Activated CD4-positive, alpha-beta T cell treated with anti-CD3 and anti-CD28 coated beads for 36 hours (primary cell): Measurements from ENCODE around the gene LRRK1. TPM values are rescaled to one million over a fixed set of nuclear protein-coding genes. Genes with fewer than 3 reads are reported as not detected.

ENCODE experiments used
- ATAC-seq: fragments of 200-7000 bp; cut with Tn5 transposase; one replicate; pipeline ENCODE4 v1.10.0; 2021; ENCODE audit warnings: mild to moderate bottlenecking, moderate library complexity
- CTCF ChIA-PET: fragments of 350-600 bp; sonication (Branson Sonifier 250); formaldehyde crosslinking; loops from one replicate; lab custom pipeline; 2021; ENCODE audit warnings: antibody characterized with exemption; lab: Charles Lee
- POLR2A ChIA-PET: fragments of 350-600 bp; sonication (Branson Sonifier 250); formaldehyde crosslinking; loops from one replicate; lab custom pipeline; 2021; ENCODE audit warnings: antibody characterized with exemption, inconsistent platforms; lab: Charles Lee
- DNase-seq: peaks from one replicate; pipeline ENCODE4 v3.0.0-alpha.2; 2020
- H3K27ac Mint-ChIP-seq: one replicate; pipeline ENCODE4 v1.8.0; 2021; ENCODE audit warnings: mixed read lengths
- H3K27me3 Mint-ChIP-seq: one replicate; pipeline ENCODE4 v1.8.0; 2021; ENCODE audit warnings: mixed read lengths
- H3K36me3 Mint-ChIP-seq: one replicate; pipeline ENCODE4 v1.8.0; 2021; ENCODE audit warnings: low read depth, mixed read lengths
- H3K4me1 Mint-ChIP-seq: one replicate; pipeline ENCODE4 v1.8.0; 2021; ENCODE audit warnings: mixed read lengths
- H3K4me3 Mint-ChIP-seq: one replicate; pipeline ENCODE4 v1.8.0; 2021; ENCODE audit warnings: mild to moderate bottlenecking, moderate library complexity, mixed read lengths
- H3K9me3 Mint-ChIP-seq: one replicate; pipeline ENCODE4 v1.8.0; 2021; ENCODE audit warnings: low read depth, mixed read lengths
- intact Hi-C, 2 experiments: fragments of 100-400 bp; cut with DNase I in 1 of 2; cut with micrococcal nuclease in 1 of 2; formaldehyde crosslinking; loops; one replicate each; pipeline versions ENCODE4 v1.14.2 to v1.15.1; 2022 to 2024; cut with DNase I, micrococcal nuclease
- total RNA-seq, 2 experiments: library from RNA; stranded (reverse); gene quantifications; one replicate each; pipeline ENCODE4 v1.2.3, GENCODE V29; 2021

LRRK1 gene
- total RNA-seq, 2 experiments from 2014 or later: 0.35 to 0.73 TPM

- Mint-ChIP-seq H3K4me1 (no peaks in the 10 kb centered on the region), H3K36me3 (no peaks in the 10 kb centered on the region), H3K27me3 (no peaks in the 10 kb centered on the region), H3K9me3 (no peaks in the 10 kb centered on the region), H3K4me3 (no peak overlapping the region), H3K27ac (no peak overlapping the region)
- ChIA-PET POLR2A (no interaction called here), CTCF (no interaction called here)
- ATAC-seq (no peak), DNase-seq (no peak)
- intact Hi-C loops: no loop called here
Observed at GRCh38 chr15:101108791-101109190, 189.6 kb downstream of the LRRK1 start.

GRCh38 chr15:101110681-101111569 is 191.8 kb downstream of the LRRK1 start:
- no peak for DNase-seq
- Mint-ChIP-seq H3K9me3 (no peaks in the 10 kb centered on the region), H3K4me1 (no peaks in the 10 kb centered on the region), H3K27ac (no peak overlapping the region), H3K4me3 (no peak overlapping the region), H3K36me3 (no peaks in the 10 kb centered on the region), H3K27me3 (no peaks in the 10 kb centered on the region)
- CTCF ChIA-PET: no interaction called here
- no peak for ATAC-seq
- intact Hi-C loops: no loop called here
- POLR2A ChIA-PET: no interaction called here

- POLR2A ChIA-PET: no interaction called here
- CTCF ChIA-PET: interaction anchor here (0.7 kb wide), 1 partner anchor 36 kb away, joined by 3 read pairs; no protein-coding TSS in a partner anchor
Observed at GRCh38 chr15:101111570-101112262, 192.6 kb downstream of the LRRK1 start.

GRCh38 chr15:101112336-101113113 is 193.4 kb downstream of the LRRK1 start:
- H3K4me3 Mint-ChIP-seq: no peak overlapping the region
- DNase-seq: no peak
- ChIA-PET CTCF (interaction anchor here (0.6 to 0.7 kb wide), 2 partner anchors 12 to 36 kb away, joined by 3 read pairs; no protein-coding TSS in a partner anchor), POLR2A (no interaction called here)
- H3K27ac Mint-ChIP-seq: no peak overlapping the region
- H3K36me3 Mint-ChIP-seq: no peaks in the 10 kb centered on the region
- intact Hi-C loops: no loop called here
- no peaks in the 10 kb centered on the region for H3K9me3 Mint-ChIP-seq
- peaks cover 8% of the 10 kb centered on the region for H3K4me1 Mint-ChIP-seq
- no peaks in the 10 kb centered on the region for H3K27me3 Mint-ChIP-seq
- ATAC-seq: no peak

More at GRCh38 chr15:101111570-101112262, 192.6 kb downstream of the LRRK1 start:
- intact Hi-C loops: no loop called here
- Mint-ChIP-seq H3K4me1 (peaks cover 8% of the 10 kb centered on the region), H3K36me3 (no peaks in the 10 kb centered on the region), H3K27ac (no peak overlapping the region), H3K9me3 (no peaks in the 10 kb centered on the region), H3K4me3 (no peak overlapping the region), H3K27me3 (no peaks in the 10 kb centered on the region)
- DNase-seq (no peak), ATAC-seq (no peak)

GRCh38 chr15:101113114-101114005 is 194.2 kb downstream of the LRRK1 start:
- CTCF ChIA-PET: interaction anchor here (0.6 to 2.0 kb wide), 2 partner anchors 11 to 26 kb away, joined by 3 to 4 read pairs; no protein-coding TSS in a partner anchor
- H3K36me3 Mint-ChIP-seq: no peaks in the 10 kb centered on the region
- no peaks in the 10 kb centered on the region for H3K27me3 Mint-ChIP-seq
- intact Hi-C loops: no loop called here
- H3K4me1 Mint-ChIP-seq: peaks cover 8% of the 10 kb centered on the region
- H3K4me3 Mint-ChIP-seq: no peak overlapping the region
- DNase-seq (no peak), ATAC-seq (no peak)
- H3K27ac Mint-ChIP-seq: no peak overlapping the region
- no peaks in the 10 kb centered on the region for H3K9me3 Mint-ChIP-seq
- POLR2A ChIA-PET: no interaction called here

GRCh38 chr15:101114166-101114565 is 195.0 kb downstream of the LRRK1 start:
- ATAC-seq (no peak), DNase-seq (no peak)
- Mint-ChIP-seq H3K36me3 (no peaks in the 10 kb centered on the region), H3K27ac (no peak overlapping the region), H3K9me3 (no peaks in the 10 kb centered on the region), H3K4me1 (peaks cover 8% of the 10 kb centered on the region), H3K27me3 (no peaks in the 10 kb centered on the region), H3K4me3 (no peak overlapping the region)
- CTCF ChIA-PET: interaction anchor here (2.0 kb wide), 1 partner anchor 27 kb away, joined by 4 read pairs; no protein-coding TSS in a partner anchor
- POLR2A ChIA-PET: no interaction called here
- intact Hi-C loops: no loop called here

- H3K4me3 Mint-ChIP-seq: no peak overlapping the region
- CTCF ChIA-PET: interaction anchor here (2.0 kb wide), 1 partner anchor 27 kb away, joined by 4 read pairs; no protein-coding TSS in a partner anchor
Observed at GRCh38 chr15:101114610-101115009, 195.5 kb downstream of the LRRK1 start.

GRCh38 chr15:101115393-101115785 is 196.2 kb downstream of the LRRK1 start:
- CTCF ChIA-PET: interaction anchor here (2.0 kb wide), 1 partner anchor 28 kb away, joined by 4 read pairs; no protein-coding TSS in a partner anchor

More at GRCh38 chr15:101114610-101115009, 195.5 kb downstream of the LRRK1 start:
- Mint-ChIP-seq H3K36me3 (no peaks in the 10 kb centered on the region), H3K4me1 (peaks cover 8% of the 10 kb centered on the region), H3K9me3 (no peaks in the 10 kb centered on the region), H3K27me3 (no peaks in the 10 kb centered on the region), H3K27ac (no peak overlapping the region)
- POLR2A ChIA-PET: no interaction called here
- DNase-seq: no peak
- ATAC-seq: no peak
- intact Hi-C loops: no loop called here

GRCh38 chr15:101115786-101116680 is 196.9 kb downstream of the LRRK1 start:
- Mint-ChIP-seq H3K9me3 (no peaks in the 10 kb centered on the region), H3K36me3 (no peaks in the 10 kb centered on the region), H3K27me3 (no peaks in the 10 kb centered on the region), H3K4me1 (peaks cover 8% of the 10 kb centered on the region), H3K27ac (no peak overlapping the region), H3K4me3 (no peak overlapping the region)
- intact Hi-C loops: no loop called here
- DNase-seq: no peak
- CTCF ChIA-PET: interaction anchor here (2.3 kb wide), 1 partner anchor 10 kb away, joined by 7 read pairs; no protein-coding TSS in a partner anchor
- POLR2A ChIA-PET: no interaction called here
- no peak for ATAC-seq

More at GRCh38 chr15:101115393-101115785, 196.2 kb downstream of the LRRK1 start:
- no peak overlapping the region for H3K27ac Mint-ChIP-seq
- intact Hi-C loops: no loop called here
- peaks cover 8% of the 10 kb centered on the region for H3K4me1 Mint-ChIP-seq
- ATAC-seq: no peak
- no peak for DNase-seq
- POLR2A ChIA-PET: no interaction called here
- no peaks in the 10 kb centered on the region for H3K36me3 Mint-ChIP-seq
- no peaks in the 10 kb centered on the region for H3K9me3 Mint-ChIP-seq
- no peak overlapping the region for H3K4me3 Mint-ChIP-seq
- H3K27me3 Mint-ChIP-seq: no peaks in the 10 kb centered on the region

GRCh38 chr15:101116681-101116976 is 197.5 kb downstream of the LRRK1 start:
- H3K4me3 Mint-ChIP-seq: no peak overlapping the region
- no peaks in the 10 kb centered on the region for H3K27me3 Mint-ChIP-seq
- peaks cover 8% of the 10 kb centered on the region for H3K4me1 Mint-ChIP-seq
- intact Hi-C loops: no loop called here
- no peaks in the 10 kb centered on the region for H3K9me3 Mint-ChIP-seq
- POLR2A ChIA-PET: no interaction called here
- CTCF ChIA-PET: interaction anchor here (0.6 to 2.3 kb wide), 2 partner anchors 10 to 50 kb away, joined by 3 to 7 read pairs; no protein-coding TSS in a partner anchor
- H3K36me3 Mint-ChIP-seq: no peaks in the 10 kb centered on the region
- DNase-seq: no peak
- ATAC-seq: no peak
- H3K27ac Mint-ChIP-seq: no peak overlapping the region
